DMS153 treated with DMSO at 0.1 percent for 48 hours (cell line): ENCODE measurements around the gene ARHGAP19.

Experiments used
- DNase-seq: peaks from one replicate; lab custom pipeline; 2025; ENCODE audit not compliant: unreplicated experiment; lab: John Stamatoyannopoulos, UW

The ARHGAP19 gene, protein sequence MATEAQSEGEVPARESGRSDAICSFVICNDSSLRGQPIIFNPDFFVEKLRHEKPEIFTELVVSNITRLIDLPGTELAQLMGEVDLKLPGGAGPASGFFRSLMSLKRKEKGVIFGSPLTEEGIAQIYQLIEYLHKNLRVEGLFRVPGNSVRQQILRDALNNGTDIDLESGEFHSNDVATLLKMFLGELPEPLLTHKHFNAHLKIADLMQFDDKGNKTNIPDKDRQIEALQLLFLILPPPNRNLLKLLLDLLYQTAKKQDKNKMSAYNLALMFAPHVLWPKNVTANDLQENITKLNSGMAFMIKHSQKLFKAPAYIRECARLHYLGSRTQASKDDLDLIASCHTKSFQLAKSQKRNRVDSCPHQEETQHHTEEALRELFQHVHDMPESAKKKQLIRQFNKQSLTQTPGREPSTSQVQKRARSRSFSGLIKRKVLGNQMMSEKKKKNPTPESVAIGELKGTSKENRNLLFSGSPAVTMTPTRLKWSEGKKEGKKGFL

DNA sequence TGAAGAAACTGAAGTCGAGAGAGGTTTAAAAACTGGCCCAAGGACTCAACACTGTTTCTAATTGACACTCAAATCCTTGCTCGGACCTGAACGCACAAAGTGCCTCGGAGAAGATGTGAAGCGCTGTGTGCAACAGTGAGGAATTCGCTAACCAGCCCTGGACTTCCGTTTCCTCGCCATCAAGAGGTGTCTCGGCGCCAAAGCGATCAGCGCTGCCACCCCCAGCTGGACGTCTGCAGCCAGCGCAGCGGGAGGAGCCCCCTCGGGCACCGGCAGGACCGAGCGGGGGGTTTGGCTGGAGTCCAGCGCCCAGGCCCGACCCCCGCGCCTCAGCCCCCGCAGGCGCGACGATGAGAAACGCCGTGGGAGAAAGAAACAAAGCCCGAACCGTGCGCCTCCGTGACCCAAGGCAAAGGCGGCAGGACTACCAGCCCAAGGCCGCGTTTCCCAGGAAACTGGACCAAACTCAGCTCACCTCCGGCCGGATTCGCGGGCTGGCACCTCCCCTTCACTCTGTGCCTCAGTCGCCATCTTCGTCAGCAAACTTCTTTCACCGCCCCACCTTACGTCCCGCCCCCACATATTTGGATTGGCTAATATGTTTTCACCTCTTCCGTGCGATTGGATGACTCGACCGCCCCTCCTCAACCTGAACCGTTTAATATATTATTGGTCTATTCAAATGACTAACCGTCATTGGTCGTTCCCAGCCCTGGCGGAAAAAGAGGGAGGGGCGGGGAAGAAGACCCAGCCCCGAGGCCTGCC lies at the start of gene ARHGAP19:
Gene ARHGAP19, minus strand, starts transcription at position 541 of the 765 bp plus-strand sequence. Its CDS starts 10 bp downstream, at position 531.
- DNase-seq, result peak; percentile 97

DNA sequence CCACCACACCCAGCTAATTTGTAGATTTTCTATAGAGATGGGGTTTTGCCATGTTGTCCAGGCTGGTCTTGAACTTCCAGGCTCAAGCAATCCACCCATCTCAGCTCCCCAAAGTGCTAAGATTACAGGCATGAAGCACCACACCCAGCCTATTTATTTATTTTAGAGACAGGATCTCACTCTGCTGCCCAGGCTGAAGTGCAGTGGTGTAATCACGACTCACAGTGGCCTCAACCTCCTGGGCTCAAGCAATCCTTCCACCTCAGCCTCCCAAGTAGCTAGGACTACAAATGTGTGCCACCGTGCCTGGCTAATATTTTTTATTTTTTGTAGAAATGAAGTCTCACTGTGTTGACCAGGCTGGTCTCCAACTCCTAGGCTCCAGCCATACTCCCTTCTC lies 49.0 kb upstream of the ARHGAP19 start:
- DNase-seq, result no peak

DNA sequence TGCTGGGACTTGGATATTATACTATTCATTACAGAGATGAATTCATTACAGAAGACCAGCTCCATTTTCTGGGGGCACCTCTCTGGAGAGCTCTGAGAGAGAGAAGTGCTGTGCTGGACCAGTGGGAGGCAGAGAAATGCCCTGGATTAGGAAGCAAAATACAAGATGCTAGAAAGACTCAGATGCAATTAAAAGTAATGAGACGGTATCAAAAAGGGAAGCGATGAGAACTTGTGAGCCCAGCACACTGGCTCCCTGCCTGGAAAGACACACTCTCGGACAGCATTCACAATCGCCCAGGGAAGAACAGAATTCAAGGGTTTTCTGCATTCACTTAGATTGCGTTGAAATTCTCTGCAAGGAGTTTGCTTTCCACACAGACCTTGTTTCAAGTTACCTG lies 45.6 kb upstream of the ARHGAP19 start:
- DNase-seq, result no peak

DNA sequence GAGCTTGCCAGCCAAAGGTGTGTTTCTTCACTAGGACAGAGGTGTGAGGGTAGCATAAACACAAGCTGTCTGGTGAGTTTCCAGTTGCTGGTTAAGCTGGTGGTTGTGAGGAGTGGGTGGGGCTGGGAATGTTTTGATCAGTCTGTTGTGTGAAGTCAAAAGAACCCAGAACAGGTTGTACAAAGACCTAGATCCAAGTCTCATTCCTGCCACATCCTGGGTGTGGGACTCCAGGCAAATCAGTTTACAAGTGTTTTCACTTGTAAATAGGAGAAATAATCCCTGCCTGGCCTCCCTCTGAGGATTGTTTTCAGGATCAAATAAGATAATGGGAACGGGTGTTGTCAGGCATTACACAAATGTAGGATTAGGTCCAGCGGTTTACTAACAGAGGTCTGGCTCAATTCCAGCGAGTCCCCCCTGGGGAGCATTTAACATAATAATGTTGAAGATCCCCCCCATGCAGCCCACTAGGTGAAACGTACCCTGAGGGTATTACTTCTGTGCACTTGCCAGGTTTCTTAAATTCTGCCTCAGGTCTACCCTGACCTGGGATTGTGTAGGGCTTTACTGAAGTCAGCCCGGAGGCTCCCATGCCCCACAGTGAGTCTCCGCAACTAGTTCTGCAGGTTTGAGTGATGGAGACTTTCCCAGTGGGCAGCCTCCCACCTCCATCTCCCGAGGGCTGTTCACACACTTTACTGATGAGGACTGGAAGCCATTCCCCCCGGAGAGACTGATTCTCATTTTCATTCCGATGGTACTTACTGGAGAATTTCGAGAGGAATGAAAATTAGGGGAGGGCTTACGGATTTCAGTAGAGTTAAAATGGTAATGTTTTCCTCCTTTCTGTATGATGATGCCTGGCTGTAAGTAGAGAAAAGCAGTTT lies 44.8 kb upstream of the ARHGAP19 start:
- peak; percentile 38 for DNase-seq

DNA sequence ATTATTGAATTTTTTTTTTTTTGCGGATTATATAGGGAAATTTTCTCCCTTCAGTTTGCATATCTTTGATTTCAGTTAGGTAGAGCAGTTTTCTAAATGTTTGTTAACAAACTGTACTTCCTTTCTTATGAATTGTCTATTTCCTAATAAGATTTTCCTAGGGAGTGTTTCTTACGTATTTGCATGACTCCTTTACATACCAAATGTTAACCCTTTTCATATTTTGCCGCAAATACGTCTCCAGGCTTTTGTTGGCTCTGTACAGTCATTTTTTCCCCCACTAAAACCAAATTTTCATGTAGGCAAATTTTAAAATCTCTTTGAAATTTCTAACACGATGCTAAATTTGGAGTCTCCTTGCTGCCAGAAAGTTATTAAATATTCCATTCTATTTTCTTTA lies 44.0 kb upstream of the ARHGAP19 start:
- DNase-seq, result no peak

DNA sequence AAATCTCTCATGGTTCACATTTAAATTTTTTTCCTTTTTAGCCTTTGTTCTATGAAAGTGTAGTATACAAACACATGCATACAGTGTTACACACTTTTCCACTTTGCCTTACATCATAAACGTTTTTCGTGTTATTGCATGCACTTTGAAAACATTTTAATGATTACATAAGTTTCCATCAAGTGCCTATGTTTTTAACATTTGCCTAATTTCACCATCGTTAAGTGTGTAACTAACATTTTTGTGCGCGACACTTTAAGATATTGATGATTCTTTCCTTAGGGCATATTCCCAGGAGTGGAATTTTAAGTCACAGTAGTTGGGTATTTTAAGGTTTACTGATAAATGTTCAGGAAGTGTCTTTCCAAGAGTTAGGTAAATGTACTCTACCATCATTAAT lies 43.6 kb upstream of the ARHGAP19 start:
- no peak for DNase-seq

DNA sequence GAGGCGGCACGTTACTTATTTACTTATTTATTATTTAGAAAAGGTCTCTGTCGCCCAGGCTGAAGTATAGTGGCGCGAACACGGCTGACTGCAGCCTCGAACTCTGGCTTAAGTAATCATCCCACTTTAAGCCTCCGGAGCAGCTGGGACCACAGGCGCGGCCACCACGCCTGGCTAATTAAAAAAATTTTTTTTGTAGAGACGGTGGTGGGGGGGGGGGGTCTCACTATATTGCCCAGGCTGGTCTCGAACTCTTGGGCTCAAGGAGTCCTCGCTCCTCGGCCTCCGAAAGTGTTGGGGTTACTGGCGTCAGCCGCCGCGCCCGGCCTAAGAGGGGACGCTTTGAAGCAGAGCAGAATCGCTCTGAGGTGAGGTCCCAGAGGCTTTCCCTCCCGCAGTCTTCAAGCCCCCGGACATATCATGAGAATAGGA lies 42.8 kb upstream of the ARHGAP19 start:
- DNase-seq, result no peak

DNA sequence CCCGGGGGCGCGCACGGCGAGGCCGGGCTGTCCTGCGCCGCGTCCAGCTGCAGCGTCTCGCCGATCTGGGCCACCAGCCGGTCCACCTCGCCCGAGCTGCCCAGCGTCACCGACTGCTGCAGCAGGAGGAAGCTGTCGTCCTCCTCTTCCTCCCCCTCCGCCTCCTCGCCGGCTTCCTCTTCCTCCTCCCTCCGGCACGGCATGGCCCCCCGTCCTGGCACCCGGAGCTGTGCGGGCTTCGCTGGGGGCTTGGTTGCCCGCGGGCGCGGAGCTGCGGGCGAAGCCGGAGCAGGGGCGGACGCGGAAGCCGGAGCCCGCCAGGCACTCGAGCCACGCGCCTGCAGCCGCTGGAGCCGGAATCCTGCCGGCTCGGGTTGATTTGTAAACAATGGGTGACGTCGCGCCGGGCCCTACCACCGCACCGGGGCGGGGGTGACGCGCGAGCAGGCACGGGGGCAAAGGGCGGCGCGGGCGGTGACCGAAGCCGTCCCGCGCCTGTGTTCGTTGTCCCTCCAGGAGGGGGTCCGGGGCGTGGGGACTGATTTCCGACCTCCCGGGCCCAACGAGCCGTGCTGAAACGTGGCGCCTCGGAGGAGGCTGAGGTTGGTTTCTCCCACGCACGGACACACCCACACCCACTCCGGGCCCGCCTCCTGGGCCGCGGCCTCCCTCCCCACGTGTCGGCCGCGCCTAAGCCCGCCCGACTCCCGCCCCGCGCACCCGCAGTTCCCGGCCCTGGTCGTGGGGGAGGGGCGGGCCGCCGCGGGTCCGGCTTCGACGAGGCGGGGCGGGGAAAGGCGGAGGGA lies 42.1 kb upstream of the ARHGAP19 start, which contains the start of gene FRAT2:
Gene FRAT2, minus strand, starts transcription at position 360 of the 806 bp plus-strand sequence. Its CDS starts 157 bp downstream, at position 203.
- DNase-seq, result peak; percentile 76

DNA sequence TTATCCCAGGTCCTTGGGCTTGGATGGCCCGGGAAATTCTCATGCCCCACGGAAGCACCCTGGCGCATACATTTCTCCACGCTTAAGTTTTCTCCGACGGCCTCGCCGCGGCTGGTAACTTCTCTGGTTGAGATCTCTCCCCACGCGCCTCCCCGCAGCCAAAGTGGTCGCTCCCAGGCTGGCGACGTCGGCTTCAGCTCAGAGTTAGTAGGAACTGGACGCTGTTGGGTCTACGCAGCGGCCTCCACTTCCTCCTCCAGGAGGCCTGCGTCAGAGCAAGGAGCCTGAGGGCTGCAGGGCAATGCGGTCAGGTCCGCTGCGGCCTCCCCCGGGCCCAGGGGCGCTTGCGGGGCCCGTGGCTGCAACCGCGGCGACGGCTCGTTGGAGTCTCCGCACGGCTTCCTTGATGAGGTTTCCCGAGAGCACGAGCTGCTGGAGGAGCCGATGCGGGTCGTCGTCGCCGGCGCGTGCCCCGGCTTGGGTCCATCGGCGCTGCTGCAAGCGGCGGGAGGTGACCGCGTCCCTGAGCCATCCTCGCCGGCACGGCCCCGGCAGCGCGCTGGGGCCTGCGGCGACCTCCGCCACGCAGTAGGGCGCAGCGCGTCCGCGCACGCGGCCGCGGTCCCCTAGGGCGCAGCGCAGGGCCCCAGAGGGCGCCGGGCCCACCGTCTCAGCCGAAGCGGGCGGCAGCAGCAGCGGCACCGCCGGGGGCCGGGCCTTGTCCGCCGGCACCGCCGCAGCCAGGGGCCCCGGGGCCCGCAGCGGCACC lies 41.3 kb upstream of the ARHGAP19 start:
- no peak for DNase-seq

DNA sequence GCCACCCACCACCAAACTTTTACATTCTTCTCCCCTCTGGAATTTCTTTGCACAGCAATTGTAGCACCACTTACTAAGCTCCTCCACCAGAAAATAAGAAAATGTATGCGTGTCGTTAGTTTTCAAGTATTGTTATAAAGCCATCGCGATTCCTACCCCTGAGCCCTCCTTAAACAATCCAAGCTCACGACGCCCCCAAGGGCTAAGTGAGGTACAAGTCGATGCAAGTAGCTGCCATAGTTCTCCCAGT lies 40.8 kb upstream of the ARHGAP19 start:
- DNase-seq, result no peak

DNA sequence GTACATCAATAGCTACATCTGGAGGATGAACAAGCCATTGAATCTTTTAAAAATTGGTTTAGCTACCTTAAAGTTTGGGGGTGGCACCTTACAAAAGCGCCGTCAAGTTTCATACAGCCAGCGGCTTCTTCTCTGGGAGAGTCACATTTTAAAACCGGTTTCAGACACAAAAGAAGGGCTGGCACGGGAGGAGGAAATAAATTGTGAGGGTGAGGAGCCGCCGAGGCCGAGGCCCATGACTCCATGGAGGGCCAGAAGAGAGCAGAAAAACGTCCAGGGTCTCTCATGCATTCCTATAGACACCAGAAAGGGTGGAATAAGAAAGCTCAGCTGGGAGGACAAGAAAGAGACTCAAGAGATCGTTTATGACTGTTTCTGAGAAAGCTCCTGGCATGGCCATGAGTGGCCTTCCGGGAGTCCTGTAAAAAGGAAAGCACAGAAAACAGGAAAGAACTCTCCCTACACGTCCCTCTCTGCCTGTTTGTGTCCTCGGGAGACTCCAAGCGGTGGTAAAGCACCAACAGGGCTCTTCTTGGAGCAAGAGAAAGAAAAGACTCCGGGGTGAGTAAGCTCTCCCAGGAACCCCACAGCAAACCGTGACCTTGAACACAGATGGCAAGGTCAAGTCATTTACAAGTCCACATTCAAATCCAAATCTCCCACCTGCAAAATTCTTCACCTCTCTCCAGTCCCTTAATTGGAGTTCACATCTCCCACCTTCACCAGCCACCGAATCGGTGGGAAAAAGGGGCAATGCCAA lies 40.3 kb upstream of the ARHGAP19 start:
- peak; percentile 37 for DNase-seq

DNA sequence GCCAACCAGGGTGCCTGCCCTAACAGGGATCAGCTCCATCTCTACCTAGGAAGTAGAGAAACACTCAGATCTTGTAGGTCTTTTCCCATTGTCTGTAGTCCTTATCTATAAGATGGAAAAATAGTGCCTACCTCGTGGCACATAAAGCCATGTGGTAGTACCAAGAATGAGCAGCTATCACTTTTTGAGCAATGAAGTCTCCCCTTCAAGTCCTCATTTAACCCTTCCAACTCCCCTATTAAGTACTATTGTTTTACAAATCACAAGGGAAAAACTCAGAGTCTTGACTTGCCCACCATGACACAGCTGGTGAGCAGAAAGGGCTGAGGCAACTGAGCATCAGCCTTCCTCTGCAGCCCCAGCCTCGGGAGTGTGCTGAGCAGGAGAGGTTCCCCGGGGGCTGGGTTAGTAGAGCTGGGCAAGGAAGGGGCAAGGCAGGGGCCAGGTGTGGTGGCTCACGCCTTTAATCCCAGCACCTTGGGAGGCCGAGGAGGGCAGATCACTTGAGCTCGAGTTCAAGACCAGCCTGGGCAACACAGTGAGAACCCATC lies 38.8 kb upstream of the ARHGAP19 start:
- no peak for DNase-seq

DNA sequence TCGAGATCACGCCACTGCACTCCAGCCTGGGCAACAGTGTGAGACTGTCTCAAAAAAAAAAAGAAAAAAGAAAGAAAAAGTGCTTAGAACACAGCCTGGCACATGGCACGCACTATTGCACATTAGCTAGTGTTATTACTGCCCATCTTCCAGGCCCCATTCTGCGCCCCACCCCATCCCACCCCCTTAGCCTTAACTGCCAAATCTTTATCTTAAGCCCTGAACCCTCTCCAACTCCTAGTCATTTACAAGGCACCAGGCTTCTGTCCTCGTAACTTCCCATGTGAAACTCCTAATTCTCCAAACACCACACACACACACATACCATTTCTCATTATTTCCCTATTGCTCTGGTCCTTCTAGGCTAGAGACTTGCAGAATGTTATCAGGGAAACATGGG lies 37.3 kb upstream of the ARHGAP19 start:
- DNase-seq, result no peak

DNA sequence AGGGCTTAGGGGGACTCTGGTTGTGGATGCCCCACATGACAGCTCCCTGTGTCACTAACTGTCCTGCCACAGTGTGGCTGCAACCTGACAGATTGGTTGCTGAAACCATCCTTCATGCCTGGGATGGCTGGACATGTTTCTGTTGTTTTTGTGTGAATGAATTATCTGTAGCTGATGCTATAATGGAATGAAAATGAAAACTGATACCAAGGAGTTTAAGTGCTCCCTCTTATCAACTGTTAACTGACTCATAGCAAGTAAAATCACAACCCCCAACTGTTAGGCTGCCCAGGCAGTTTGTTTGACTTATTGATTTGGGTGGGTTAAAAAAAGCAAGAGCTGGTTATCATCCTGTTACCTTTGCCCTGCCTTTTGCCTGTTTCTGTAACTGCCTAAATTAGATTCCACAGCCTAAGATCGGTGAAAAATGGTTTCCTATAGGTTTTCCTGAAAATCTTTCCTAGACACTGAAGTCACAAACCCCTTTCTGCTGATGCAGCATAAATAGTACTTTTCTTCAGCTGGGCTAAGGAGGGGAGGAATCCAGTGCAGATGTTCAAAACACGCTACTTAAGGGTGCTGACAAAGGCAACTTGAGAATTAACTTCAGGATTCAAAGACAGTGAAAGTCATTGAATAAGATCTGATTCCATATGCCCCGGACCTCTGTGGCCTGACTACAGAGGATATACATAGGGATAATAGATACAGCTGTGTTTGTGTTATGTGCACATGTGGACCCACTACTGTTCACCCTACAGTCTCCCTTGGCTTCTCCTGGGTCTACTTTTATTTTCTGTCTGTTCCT lies 36.4 kb upstream of the ARHGAP19 start:
- DNase-seq, result no peak

DNA sequence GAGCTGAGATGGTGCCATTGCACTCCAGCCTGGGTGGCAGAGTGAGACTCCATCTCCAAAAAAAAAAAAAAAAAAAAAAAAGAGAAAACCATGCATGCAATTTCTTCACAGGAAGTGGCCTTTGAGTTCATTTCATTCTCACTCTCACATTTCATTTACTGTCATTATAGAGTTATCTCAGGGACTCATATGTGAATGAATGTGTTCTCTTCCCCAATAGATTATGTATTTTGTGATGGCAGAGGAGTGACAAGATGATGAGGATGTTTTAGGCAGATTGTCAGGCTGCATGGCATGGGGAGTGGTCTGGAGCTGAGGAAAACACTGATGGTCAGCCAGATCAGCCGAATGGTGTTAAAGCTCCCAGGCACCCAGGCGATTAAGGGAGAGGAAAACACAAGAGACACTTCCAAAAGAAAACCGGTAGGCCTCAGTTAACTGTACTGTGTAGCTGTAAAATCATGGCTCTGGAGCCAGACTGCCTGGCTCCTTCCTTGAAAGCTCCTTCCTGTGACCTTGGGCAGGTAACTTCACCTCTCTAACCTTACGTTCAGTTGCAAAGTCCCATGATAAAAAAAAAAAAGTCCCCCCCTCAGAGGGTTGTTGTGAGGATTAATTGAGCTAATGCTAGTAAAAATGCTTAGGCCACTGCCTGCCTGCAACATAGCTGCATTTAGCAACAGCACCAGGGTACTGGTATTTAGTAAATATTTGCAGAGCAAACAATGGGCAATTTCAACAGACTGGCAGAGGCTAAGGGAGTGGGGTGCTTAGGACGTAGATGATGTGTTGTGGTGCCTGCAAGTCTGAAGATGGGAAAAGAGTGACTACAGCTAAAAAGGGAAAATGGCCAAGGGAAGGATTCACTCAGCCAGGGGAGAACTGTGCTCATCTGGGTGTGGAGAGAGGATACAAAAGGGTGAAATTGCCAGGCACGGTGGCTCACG lies 35.2 kb upstream of the ARHGAP19 start:
- DNase-seq, result peak; percentile 69

DNA sequence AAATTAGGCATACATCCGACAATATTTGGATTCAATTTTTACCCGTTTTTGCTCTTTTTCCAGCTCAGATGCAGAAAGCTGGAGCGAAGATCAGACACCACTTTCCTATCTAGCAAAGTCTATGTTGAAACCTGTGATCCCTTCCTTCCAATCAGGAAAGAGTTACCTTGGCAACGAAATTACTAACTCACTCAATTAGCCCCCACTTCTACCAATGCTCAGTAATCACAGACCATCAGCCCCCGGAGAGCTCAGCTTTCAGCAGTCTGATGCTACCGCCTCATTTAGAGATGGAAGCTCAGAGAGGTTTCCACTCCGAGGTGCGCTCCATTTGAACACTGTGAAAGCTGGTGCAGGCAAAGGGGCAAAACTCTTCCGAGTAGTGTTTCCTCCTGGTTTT lies 33.3 kb upstream of the ARHGAP19 start:
- no peak for DNase-seq

DNA sequence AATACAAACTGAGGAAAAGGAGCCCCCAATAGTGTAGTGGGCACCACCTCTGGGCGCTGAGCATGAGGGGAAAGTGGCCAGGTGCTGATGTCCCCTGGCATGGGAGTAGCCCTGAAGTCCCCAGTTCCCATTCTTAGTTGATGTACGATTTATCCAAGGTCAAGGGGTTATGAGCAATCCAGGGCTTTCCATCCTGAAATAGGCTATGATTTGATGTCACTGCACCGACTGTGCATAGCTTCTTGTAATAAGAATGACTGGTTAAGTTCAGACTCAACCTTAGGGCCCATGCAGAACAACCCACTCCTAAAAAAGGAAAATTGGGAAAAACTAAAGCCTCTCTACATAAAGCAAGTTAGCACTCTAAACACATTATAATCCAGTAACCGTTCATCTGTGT lies 31.1 kb upstream of the ARHGAP19 start:
- no peak for DNase-seq
